Neural cell (in vitro differentiated cells): ENCODE measurements around the gene STMP1. TPM values are rescaled to one million over a fixed set of nuclear protein-coding genes. Genes with fewer than 3 reads are reported as not detected.
"Not testable (repeated sequence)": the region's sequence is repeated elsewhere in the genome, so short reads cannot be mapped to it uniquely, and the experiment has no call there.

ENCODE experiments used
- H2AFZ ChIP-seq: fragments of 200-600, 300-800 bp; sonication (generic), shearing (Covaris generic); 2 replicates; pipeline ENCODE4 v1.6.0; 2014; ENCODE audit warnings: low read depth, mild to moderate bottlenecking, antibody characterized with exemption, low read length, moderate library complexity
- H3F3A ChIP-seq: fragments of 200-600 bp; shearing (Covaris generic); 2 replicates; pipeline ENCODE4 v1.6.1; 2016; ENCODE audit warnings: mild to moderate bottlenecking, moderate library complexity, mixed read lengths, antibody characterized with exemption, low read length; ENCODE audit not compliant: insufficient read depth, poor library complexity, severe bottlenecking
- H3K27ac ChIP-seq: fragments of 200-600, 300-800 bp; sonication (generic), shearing (Covaris generic); 2 replicates; pipeline ENCODE4 v1.5.1; 2014; ENCODE audit warnings: mild to moderate bottlenecking, low read length, moderate library complexity
- H3K27me3 ChIP-seq: fragments of 300-800, 200-600 bp; sonication (generic), shearing (Covaris generic); 2 replicates; pipeline ENCODE4 v1.6.0; 2014; ENCODE audit warnings: mild to moderate bottlenecking, low read depth, low read length, moderate library complexity; ENCODE audit not compliant: insufficient read depth
- H3K36me3 ChIP-seq: fragments of 300-800, 200-600 bp; sonication (generic), shearing (Covaris generic); 2 replicates; pipeline ENCODE4 v1.5.1; 2014; ENCODE audit warnings: mild to moderate bottlenecking, antibody characterized with exemption, low read length, moderate library complexity; ENCODE audit not compliant: insufficient read depth
- H3K4me2 ChIP-seq: fragments of 300-800, 200-600 bp; sonication (generic), shearing (Covaris generic); 2 replicates; pipeline ENCODE4 v1.6.0; 2014; ENCODE audit warnings: mild to moderate bottlenecking, low read length
- H3K4me3 ChIP-seq: fragments of 300-800, 200-600 bp; sonication (generic), shearing (Covaris generic); 2 replicates; pipeline ENCODE4 v1.5.1; 2014; ENCODE audit warnings: mild to moderate bottlenecking, low read length, moderate library complexity
- H3K79me2 ChIP-seq: fragments of 200-600 bp; shearing (Covaris generic); replicated peaks from 2 replicates; pipeline ENCODE4 v1.6.0; 2014; ENCODE audit warnings: mild to moderate bottlenecking, low read length, moderate library complexity; ENCODE audit not compliant: insufficient read depth
- H3K9ac ChIP-seq: fragments of 300-800, 200-600 bp; sonication (generic), shearing (Covaris generic); 2 replicates; pipeline ENCODE4 v1.6.1; 2016; ENCODE audit warnings: mild to moderate bottlenecking, low read length, mixed read lengths
- H3K9me2 ChIP-seq: fragments of 200-600 bp; shearing (Covaris generic); 2 replicates; pipeline ENCODE4 v1.6.1; 2016; ENCODE audit warnings: mild to moderate bottlenecking, low read length, mixed read lengths; ENCODE audit not compliant: insufficient read depth
- H3K9me3 ChIP-seq: fragments of 200-600, 300-800 bp; sonication (generic), shearing (Covaris generic); 2 replicates; pipeline ENCODE4 v1.6.1; 2016; ENCODE audit warnings: mild to moderate bottlenecking, mixed run types, low read length, moderate library complexity, mixed read lengths
- H4K20me1 ChIP-seq: fragments of 200-600 bp; shearing (Covaris generic); 2 replicates; pipeline ENCODE4 v1.6.1; 2016; ENCODE audit warnings: mild to moderate bottlenecking, mixed run types; ENCODE audit not compliant: insufficient read depth
- EP300 ChIP-seq: fragments of 450-650 bp; conservative IDR thresholded peaks from 2 replicates; pipeline ENCODE4 v1.6.1; 2014; ENCODE audit warnings: antibody characterized with exemption, mild to moderate bottlenecking, moderate library complexity; ENCODE audit not compliant: poor library complexity, severe bottlenecking
- EZH2 ChIP-seq: fragments of 200-600, 300-800 bp; shearing (Covaris generic), sonication (generic); IDR thresholded peaks from 2 replicates; pipeline ENCODE4 v1.6.1; 2014; ENCODE audit warnings: antibody characterized with exemption, low read length, borderline replicate concordance, mild to moderate bottlenecking; ENCODE audit not compliant: insufficient read depth, poor library complexity, severe bottlenecking
- MXI1 ChIP-seq: fragments of 450-650 bp; conservative IDR thresholded peaks from 2 replicates; pipeline ENCODE4 v1.6.1; 2014; ENCODE audit warnings: antibody characterized with exemption, mild to moderate bottlenecking; ENCODE audit not compliant: poor library complexity, severe bottlenecking
- POLR2AphosphoS5 ChIP-seq: IDR thresholded peaks from 2 replicates; pipeline ENCODE4 v1.6.1; 2012
- RAD21 ChIP-seq: fragments of 450-650 bp; conservative IDR thresholded peaks from 2 replicates; pipeline ENCODE4 v1.6.1; 2014; ENCODE audit warnings: antibody characterized with exemption, mild to moderate bottlenecking, moderate library complexity
- SMC3 ChIP-seq: fragments of 450-650 bp; conservative IDR thresholded peaks from 2 replicates; pipeline ENCODE4 v1.6.1; 2014; ENCODE audit warnings: antibody characterized with exemption, mild to moderate bottlenecking, moderate library complexity; ENCODE audit not compliant: poor library complexity
- TAF1 ChIP-seq: IDR thresholded peaks from 2 replicates; pipeline ENCODE4 v1.6.1; 2012; ENCODE audit warnings: low read depth
- polyA plus RNA-seq: library from polyadenylated mRNA; depleted of rRNA; stranded (reverse); fragments of >200 nt; gene quantifications from 2 replicates; pipeline ENCODE4 v1.2.3, GENCODE V29; 2014
- TF ChIP-seq, protein P1 (sequence below): fragments of 450-650 bp; IDR thresholded peaks from 2 replicates; pipeline ENCODE4 v1.5.1; 2014; ENCODE audit warnings: antibody characterized with exemption, mild to moderate bottlenecking, moderate library complexity; ENCODE audit not compliant: poor library complexity, severe bottlenecking
- TF ChIP-seq, protein P2 (sequence below): IDR thresholded peaks from 2 replicates; pipeline ENCODE4 v1.6.1; 2012; ENCODE audit warnings: borderline replicate concordance

Gene STMP1
- polyA plus RNA-seq, 1 donor from 2014 or later: 81.6 TPM

DNA sequence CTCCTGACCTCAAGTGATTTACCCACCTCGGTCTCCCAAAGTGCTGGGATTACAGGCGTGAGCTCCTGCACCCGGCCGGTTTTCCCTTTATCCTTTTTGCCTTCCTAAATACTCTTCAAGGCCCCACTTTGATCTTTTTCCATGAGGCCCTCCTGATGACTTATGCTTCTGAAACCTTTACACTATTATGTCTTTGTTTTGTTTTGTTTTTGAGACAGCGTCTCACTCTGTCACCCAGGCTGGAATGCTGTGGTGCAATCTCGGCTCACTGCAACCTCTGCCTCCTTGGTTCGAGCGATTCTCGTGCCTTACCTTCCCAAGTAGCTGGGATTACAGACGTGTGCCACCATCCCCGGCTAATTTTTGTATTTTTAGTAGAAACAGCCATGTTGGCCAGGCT lies 3.8 kb downstream of the STMP1 start:
- H3K27ac ChIP-seq: no peak overlapping the region
- TF ChIP-seq MXI1: no peak
- no peak for TF ChIP-seq EZH2
- TF ChIP-seq EP300: no peak
- TF ChIP-seq TAF1: no peak
- TF ChIP-seq, protein P1, sequence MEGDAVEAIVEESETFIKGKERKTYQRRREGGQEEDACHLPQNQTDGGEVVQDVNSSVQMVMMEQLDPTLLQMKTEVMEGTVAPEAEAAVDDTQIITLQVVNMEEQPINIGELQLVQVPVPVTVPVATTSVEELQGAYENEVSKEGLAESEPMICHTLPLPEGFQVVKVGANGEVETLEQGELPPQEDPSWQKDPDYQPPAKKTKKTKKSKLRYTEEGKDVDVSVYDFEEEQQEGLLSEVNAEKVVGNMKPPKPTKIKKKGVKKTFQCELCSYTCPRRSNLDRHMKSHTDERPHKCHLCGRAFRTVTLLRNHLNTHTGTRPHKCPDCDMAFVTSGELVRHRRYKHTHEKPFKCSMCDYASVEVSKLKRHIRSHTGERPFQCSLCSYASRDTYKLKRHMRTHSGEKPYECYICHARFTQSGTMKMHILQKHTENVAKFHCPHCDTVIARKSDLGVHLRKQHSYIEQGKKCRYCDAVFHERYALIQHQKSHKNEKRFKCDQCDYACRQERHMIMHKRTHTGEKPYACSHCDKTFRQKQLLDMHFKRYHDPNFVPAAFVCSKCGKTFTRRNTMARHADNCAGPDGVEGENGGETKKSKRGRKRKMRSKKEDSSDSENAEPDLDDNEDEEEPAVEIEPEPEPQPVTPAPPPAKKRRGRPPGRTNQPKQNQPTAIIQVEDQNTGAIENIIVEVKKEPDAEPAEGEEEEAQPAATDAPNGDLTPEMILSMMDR: no peak
- no peak for TF ChIP-seq SMC3
- TF ChIP-seq RAD21: no peak
- TF ChIP-seq, protein P2, sequence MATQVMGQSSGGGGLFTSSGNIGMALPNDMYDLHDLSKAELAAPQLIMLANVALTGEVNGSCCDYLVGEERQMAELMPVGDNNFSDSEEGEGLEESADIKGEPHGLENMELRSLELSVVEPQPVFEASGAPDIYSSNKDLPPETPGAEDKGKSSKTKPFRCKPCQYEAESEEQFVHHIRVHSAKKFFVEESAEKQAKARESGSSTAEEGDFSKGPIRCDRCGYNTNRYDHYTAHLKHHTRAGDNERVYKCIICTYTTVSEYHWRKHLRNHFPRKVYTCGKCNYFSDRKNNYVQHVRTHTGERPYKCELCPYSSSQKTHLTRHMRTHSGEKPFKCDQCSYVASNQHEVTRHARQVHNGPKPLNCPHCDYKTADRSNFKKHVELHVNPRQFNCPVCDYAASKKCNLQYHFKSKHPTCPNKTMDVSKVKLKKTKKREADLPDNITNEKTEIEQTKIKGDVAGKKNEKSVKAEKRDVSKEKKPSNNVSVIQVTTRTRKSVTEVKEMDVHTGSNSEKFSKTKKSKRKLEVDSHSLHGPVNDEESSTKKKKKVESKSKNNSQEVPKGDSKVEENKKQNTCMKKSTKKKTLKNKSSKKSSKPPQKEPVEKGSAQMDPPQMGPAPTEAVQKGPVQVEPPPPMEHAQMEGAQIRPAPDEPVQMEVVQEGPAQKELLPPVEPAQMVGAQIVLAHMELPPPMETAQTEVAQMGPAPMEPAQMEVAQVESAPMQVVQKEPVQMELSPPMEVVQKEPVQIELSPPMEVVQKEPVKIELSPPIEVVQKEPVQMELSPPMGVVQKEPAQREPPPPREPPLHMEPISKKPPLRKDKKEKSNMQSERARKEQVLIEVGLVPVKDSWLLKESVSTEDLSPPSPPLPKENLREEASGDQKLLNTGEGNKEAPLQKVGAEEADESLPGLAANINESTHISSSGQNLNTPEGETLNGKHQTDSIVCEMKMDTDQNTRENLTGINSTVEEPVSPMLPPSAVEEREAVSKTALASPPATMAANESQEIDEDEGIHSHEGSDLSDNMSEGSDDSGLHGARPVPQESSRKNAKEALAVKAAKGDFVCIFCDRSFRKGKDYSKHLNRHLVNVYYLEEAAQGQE: no peak
- TF ChIP-seq POLR2AphosphoS5: no peak
- H3K9me3 ChIP-seq: no peaks in the 10 kb centered on the region
- H3K4me3 ChIP-seq: no peak overlapping the region
- no peak overlapping the region for H3K9ac ChIP-seq
- no peaks in the 10 kb centered on the region for H3K36me3 ChIP-seq
- H2AFZ ChIP-seq: no peak overlapping the region
- no peaks in the 10 kb centered on the region for H3K9me2 ChIP-seq
- no peaks in the 10 kb centered on the region for H3K27me3 ChIP-seq
- H4K20me1 ChIP-seq: no peaks in the 10 kb centered on the region
- H3K79me2 ChIP-seq: peaks cover 72% of the 10 kb centered on the region
- no peak overlapping the region for H3K4me2 ChIP-seq
- H3F3A ChIP-seq: no peaks in the 10 kb centered on the region

DNA sequence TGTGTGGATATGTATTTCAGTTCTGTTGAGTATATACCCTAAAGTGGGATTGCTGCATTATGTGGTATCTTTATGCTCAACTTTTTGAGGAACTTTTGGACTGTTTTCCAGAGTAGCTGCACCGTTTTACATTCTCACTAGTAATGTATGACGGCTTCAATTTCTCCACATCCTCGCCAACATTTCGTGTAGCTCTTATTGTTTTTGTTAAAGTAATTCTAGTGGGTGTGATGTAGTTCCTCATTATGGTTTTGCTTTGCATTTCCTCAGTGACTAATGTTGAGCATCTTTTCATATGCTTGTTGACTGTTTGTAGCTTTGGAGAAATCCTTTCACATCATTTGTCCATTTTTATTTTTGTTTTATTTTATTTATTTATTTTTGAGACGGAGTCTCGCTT lies 4.5 kb downstream of the STMP1 start:
- H3F3A ChIP-seq: no peaks in the 10 kb centered on the region
- no peaks in the 10 kb centered on the region for H3K27me3 ChIP-seq
- H3K9ac ChIP-seq: no peak overlapping the region
- H3K36me3 ChIP-seq: no peaks in the 10 kb centered on the region
- no peak overlapping the region for H3K4me3 ChIP-seq
- no peak overlapping the region for H3K4me2 ChIP-seq
- H3K79me2 ChIP-seq: peaks cover 79% of the 10 kb centered on the region
- H3K9me2 ChIP-seq: no peaks in the 10 kb centered on the region
- H3K27ac ChIP-seq: no peak overlapping the region
- H3K9me3 ChIP-seq: no peaks in the 10 kb centered on the region
- H2AFZ ChIP-seq: no peak overlapping the region
- no peaks in the 10 kb centered on the region for H4K20me1 ChIP-seq
- TF ChIP-seq POLR2AphosphoS5 (no peak), RAD21 (no peak), MXI1 (no peak)
- TF ChIP-seq, protein P2: no peak

DNA sequence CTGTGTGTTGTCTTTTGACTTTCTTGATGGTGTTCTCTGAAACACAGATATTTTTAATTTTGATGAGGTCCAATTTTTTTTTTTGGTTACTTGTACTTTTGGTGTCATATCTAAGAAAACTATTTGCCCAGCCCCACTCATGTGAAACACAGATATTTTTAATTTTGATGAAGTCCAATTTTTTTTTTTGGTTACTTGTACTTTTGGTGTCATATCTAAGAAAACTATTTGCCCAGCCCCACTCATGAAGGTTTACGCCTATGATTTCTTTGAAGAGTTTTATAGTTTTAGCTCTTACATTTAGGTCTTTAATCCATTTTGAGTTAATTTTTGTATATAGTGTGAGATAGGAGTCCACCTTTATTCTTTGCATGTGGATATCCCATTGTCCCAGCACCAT lies 5.3 kb downstream of the STMP1 start:
- not testable (repeated sequence) for H4K20me1 ChIP-seq, H2AFZ ChIP-seq, H3K27me3 ChIP-seq, H3K4me2 ChIP-seq, H3K36me3 ChIP-seq, H3F3A ChIP-seq, H3K27ac ChIP-seq, H3K9me2 ChIP-seq, H3K9ac ChIP-seq, H3K9me3 ChIP-seq, H3K4me3 ChIP-seq
- H3K79me2 ChIP-seq: peaks cover 79% of the 10 kb centered on the region

DNA sequence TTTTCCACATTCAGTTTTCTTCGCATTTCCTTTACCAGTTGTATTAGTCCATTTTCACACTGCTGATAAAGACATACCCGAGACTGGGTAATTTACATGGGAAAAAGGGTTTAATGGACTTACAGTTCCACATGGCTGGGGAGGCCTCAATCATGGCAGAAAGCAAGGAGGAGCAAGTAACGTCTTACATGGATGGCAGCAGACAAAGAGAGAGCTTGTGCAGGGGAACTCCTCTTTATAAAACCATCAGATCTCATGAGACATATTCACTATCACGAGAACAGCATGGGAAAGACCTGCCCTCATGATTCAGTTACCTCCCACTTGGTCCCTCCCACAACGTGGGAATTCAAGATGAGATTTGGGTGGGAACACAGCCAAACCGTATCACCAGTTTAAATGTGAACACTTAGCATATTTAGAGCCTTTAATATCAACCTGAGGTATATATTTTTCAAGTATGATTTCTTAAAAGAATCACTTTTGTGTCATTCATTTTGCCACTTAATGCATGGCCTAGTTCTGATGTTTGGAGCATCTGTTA lies 6.6 kb downstream of the STMP1 start:
- peaks cover 73% of the 10 kb centered on the region for H3K79me2 ChIP-seq
- H3K9me2 ChIP-seq, H4K20me1 ChIP-seq, H2AFZ ChIP-seq, H3K9me3 ChIP-seq, H3F3A ChIP-seq, H3K4me2 ChIP-seq, H3K27ac ChIP-seq, H3K27me3 ChIP-seq, H3K9ac ChIP-seq, H3K4me3 ChIP-seq, H3K36me3 ChIP-seq: not testable (repeated sequence)
